DOHH2 (cell line): ENCODE data around the gene IGFBP2.

Source experiments
- H3F3A ChIP-seq: fragments of 200-600 bp; sonication (generic), shearing (Covaris generic); 2 replicates; pipeline ENCODE4 v1.6.0; 2016; ENCODE audit warnings: antibody characterized with exemption, mild to moderate bottlenecking; ENCODE audit not compliant: control insufficient read depth, insufficient read depth
- H3K27ac ChIP-seq: fragments of 200-600 bp; sonication (generic); 2 replicates; pipeline ENCODE4 v1.5.1; 2014; ENCODE audit warnings: low read depth, mild to moderate bottlenecking, low read length, moderate library complexity
- H3K27me3 ChIP-seq: fragments of 200-600 bp; sonication (generic); 2 replicates; pipeline ENCODE4 v1.6.1; 2014; ENCODE audit warnings: mild to moderate bottlenecking, low read length, mixed read lengths; ENCODE audit not compliant: control insufficient read depth
- H3K36me3 ChIP-seq: fragments of 200-600 bp; sonication (generic); 2 replicates; pipeline ENCODE4 v1.6.1; 2014; ENCODE audit warnings: mild to moderate bottlenecking, low read length, moderate library complexity, mixed read lengths; ENCODE audit not compliant: control insufficient read depth
- H3K4me1 ChIP-seq: fragments of 200-600 bp; sonication (generic); 2 replicates; pipeline ENCODE4 v1.6.1; 2014; ENCODE audit warnings: mild to moderate bottlenecking, low read length, mixed read lengths; ENCODE audit not compliant: control insufficient read depth
- H3K4me2 ChIP-seq: fragments of 200-600 bp; sonication (generic); 2 replicates; pipeline ENCODE4 v1.6.0; 2014; ENCODE audit warnings: mild to moderate bottlenecking, low read length, moderate library complexity
- H3K4me3 ChIP-seq: fragments of 200-600 bp; sonication (generic); 2 replicates; pipeline ENCODE4 v1.5.1; 2014; ENCODE audit warnings: mild to moderate bottlenecking, low read length, mixed read lengths
- H3K79me2 ChIP-seq: fragments of 200-600 bp; sonication (generic); 2 replicates; pipeline ENCODE4 v1.6.1; 2014; ENCODE audit warnings: mild to moderate bottlenecking, low read length, mixed read lengths; ENCODE audit not compliant: control insufficient read depth
- H3K9me2 ChIP-seq: fragments of 200-600 bp; sonication (generic); replicated peaks from 2 replicates; pipeline ENCODE4 v1.6.1; 2014; ENCODE audit warnings: mild to moderate bottlenecking, low read length, mixed read lengths; ENCODE audit not compliant: control insufficient read depth
- H3K9me3 ChIP-seq: fragments of 200-600 bp; sonication (generic); 2 replicates; pipeline ENCODE4 v1.6.1; 2014; ENCODE audit warnings: antibody characterized with exemption, low read length, mixed read lengths; ENCODE audit not compliant: control insufficient read depth, insufficient read depth
- H4K20me1 ChIP-seq: fragments of 200-600 bp; sonication (generic); 2 replicates; pipeline ENCODE4 v1.6.0; 2014; ENCODE audit warnings: low read depth, mild to moderate bottlenecking, antibody characterized with exemption, low read length, moderate library complexity; ENCODE audit not compliant: control insufficient read depth, insufficient read depth
- EZH2phosphoT487 ChIP-seq: fragments of 200-600 bp; sonication (generic); IDR thresholded peaks from 2 replicates; pipeline ENCODE4 v1.6.1; 2017; ENCODE audit warnings: borderline replicate concordance, mild to moderate bottlenecking, antibody characterized with exemption, low read length, moderate library complexity, mixed read lengths
- TF ChIP-seq, protein P1 (sequence below): fragments of 200-600 bp; sonication (generic); IDR thresholded peaks from one replicate; pipeline ENCODE4 v1.5.1; 2014; ENCODE audit warnings: antibody characterized with exemption, mild to moderate bottlenecking, low read depth, low read length; ENCODE audit not compliant: poor library complexity, severe bottlenecking

The IGFBP2 gene

DNA sequence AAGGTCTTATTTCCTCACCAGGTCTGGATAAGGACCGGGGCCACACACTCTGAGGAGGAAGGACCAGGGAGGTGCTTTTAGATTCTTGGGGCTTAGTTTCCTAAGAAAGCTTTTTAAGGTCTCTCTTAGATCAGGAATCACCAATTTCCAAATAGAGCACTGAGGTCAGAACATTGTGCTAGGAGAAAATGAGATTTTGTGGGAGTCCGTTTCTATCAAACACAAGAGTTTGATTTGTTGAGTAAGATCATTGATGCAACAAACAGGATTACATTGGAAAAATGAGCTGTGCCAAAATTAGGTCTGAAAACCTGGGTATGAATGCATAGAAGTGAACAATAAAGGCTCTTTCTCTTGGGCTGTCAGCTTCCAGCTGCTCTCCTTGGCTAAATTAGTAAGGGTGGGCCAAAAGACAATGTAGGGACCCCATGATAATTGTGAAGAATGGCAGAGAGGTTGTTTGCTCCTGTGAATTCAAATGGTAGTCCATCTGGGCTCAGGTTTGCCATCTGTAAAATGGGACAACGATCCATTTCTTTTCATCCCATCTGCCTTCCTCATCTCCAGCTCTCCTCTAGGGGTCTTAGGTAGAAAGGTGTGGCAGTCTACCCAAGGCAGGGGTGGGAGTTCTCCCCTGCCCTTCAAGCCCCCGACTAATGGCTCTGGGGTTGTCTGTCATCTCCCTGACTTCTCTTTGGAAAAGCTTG, 20.0 kb downstream of the IGFBP2 start:
- H3K4me1 ChIP-seq = no peaks in the 10 kb centered on the region
- peaks cover 9% of the 10 kb centered on the region; the same call in 1 of the 2 replicates for H3K27me3 ChIP-seq
- no peak overlapping the region for H3K27ac ChIP-seq
- no peaks in the 10 kb centered on the region for H3K79me2 ChIP-seq
- no peaks in the 10 kb centered on the region for H3K36me3 ChIP-seq
- H3K9me2 ChIP-seq = no peaks in the 10 kb centered on the region
- no peaks in the 10 kb centered on the region for H3F3A ChIP-seq
- no peaks in the 10 kb centered on the region for H4K20me1 ChIP-seq
- H3K9me3 ChIP-seq = no peaks in the 10 kb centered on the region
- TF ChIP-seq EZH2phosphoT487 = no peak
- TF ChIP-seq, protein P1, sequence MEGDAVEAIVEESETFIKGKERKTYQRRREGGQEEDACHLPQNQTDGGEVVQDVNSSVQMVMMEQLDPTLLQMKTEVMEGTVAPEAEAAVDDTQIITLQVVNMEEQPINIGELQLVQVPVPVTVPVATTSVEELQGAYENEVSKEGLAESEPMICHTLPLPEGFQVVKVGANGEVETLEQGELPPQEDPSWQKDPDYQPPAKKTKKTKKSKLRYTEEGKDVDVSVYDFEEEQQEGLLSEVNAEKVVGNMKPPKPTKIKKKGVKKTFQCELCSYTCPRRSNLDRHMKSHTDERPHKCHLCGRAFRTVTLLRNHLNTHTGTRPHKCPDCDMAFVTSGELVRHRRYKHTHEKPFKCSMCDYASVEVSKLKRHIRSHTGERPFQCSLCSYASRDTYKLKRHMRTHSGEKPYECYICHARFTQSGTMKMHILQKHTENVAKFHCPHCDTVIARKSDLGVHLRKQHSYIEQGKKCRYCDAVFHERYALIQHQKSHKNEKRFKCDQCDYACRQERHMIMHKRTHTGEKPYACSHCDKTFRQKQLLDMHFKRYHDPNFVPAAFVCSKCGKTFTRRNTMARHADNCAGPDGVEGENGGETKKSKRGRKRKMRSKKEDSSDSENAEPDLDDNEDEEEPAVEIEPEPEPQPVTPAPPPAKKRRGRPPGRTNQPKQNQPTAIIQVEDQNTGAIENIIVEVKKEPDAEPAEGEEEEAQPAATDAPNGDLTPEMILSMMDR = no peak
- no peak overlapping the region for H3K4me2 ChIP-seq
- no peak overlapping the region for H3K4me3 ChIP-seq

DNA sequence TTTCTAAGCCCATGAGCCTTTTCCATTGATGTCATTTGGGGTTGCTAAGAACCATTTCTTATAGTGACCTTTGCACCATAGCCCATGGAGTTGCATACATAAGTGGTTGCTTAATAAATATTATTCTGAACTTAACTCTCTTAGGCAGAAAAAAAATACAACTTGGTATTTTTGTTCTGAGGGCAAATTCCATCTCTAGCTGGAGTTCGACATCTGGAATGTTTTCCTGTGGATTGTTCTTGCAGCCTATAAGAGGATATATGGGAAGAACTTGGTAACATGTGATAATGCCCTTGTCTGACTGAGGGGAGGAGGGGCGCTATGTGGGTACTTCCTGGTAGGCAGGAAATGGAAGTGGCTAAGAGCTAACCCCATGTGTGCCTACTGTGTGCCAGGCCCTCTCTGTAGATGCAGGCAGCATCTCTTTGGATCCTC, 20.7 kb downstream of the IGFBP2 start:
- Histone ChIP-seq H3K79me2 (no peaks in the 10 kb centered on the region), H3K4me2 (no peak overlapping the region), H3K4me3 (no peak overlapping the region), H4K20me1 (no peaks in the 10 kb centered on the region), H3K27ac (no peak overlapping the region), H3K9me3 (no peaks in the 10 kb centered on the region), H3K36me3 (no peaks in the 10 kb centered on the region), H3F3A (no peaks in the 10 kb centered on the region), H3K9me2 (no peaks in the 10 kb centered on the region), H3K27me3 (peaks cover 9% of the 10 kb centered on the region; the same call in 1 of the 2 replicates), H3K4me1 (no peaks in the 10 kb centered on the region)
- TF ChIP-seq, protein P1 = no peak
- no peak for TF ChIP-seq EZH2phosphoT487

DNA sequence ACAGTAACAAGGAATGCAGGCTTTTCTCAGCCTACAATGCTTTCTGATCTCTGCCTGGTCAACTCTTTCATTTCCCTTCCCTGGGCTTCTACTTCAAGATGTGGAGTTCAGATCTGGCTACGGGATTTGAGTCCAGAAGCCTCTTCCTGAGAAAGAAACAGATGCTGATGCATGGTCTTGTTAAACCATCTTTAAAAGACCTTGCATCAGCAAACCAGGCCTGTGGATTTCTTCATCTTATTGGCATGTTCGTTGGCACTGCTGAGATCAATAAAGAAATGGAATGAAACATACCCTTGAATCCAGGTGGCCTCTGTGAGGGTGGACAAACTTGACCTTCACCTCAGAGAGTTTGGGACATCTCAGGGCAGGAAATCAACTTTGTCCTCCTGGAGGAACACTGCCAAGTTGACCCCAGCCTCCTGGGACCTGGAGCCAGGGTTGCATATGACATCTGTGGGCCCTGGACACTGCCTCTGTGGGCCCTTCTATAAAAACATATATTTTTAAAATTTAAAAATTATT, 21.4 kb downstream of the IGFBP2 start:
- H4K20me1 ChIP-seq = no peaks in the 10 kb centered on the region
- no peaks in the 10 kb centered on the region for H3K9me2 ChIP-seq

More for the DNA sequence above, 21.4 kb downstream of the IGFBP2 start:
- Histone ChIP-seq H3K36me3 (no peaks in the 10 kb centered on the region), H3K9me3 (no peaks in the 10 kb centered on the region), H3K27ac (no peak overlapping the region), H3K79me2 (no peaks in the 10 kb centered on the region), H3K27me3 (peaks cover 11% of the 10 kb centered on the region; the same call in 1 of the 2 replicates), H3K4me3 (no peak overlapping the region), H3K4me2 (no peak overlapping the region), H3F3A (no peaks in the 10 kb centered on the region), H3K4me1 (no peaks in the 10 kb centered on the region)
- TF ChIP-seq, protein P1 = no peak
- no peak for TF ChIP-seq EZH2phosphoT487
